ENCODE measurements around the gene ID3.

Gene ID3

GRCh38 chr1:23566304-23566703 lies 7.0 kb upstream of the ID3 start:
- in situ Hi-C loops (cut with MboI; ENCODE audit: low sequenced_read_pairs): no loop called here

GRCh38 chr1:23565776-23566175 lies 6.5 kb upstream of the ID3 start:
- in situ Hi-C loops (cut with MboI; ENCODE audit: low sequenced_read_pairs): no loop called here

- in situ Hi-C loops (cut with MboI; ENCODE audit: low sequenced_read_pairs): no loop called here
Observed at GRCh38 chr1:23564529-23565122, 5.3 kb upstream of the ID3 start.

- in situ Hi-C loops (cut with MboI; ENCODE audit: low sequenced_read_pairs): no loop called here
Observed at GRCh38 chr1:23563755-23564374, 4.6 kb upstream of the ID3 start.

- in situ Hi-C loops (cut with MboI; ENCODE audit: low sequenced_read_pairs): no loop called here
Observed at GRCh38 chr1:23563003-23563402, 3.7 kb upstream of the ID3 start.

GRCh38 chr1:23562137-23562876 lies 3.0 kb upstream of the ID3 start:
- in situ Hi-C loops (cut with MboI; ENCODE audit: low sequenced_read_pairs): no loop called here

- in situ Hi-C loops (cut with MboI; ENCODE audit: low sequenced_read_pairs): no loop called here
Observed at GRCh38 chr1:23561813-23562100, 2.5 kb upstream of the ID3 start.

- in situ Hi-C loops (cut with MboI; ENCODE audit: low sequenced_read_pairs): no loop called here
Observed at GRCh38 chr1:23561076-23561812, 1.9 kb upstream of the ID3 start.

GRCh38 chr1:23559985-23560741 lies 862 bp upstream of the ID3 start:
- in situ Hi-C loops (cut with MboI; ENCODE audit: low sequenced_read_pairs): no loop called here

- in situ Hi-C loops (cut with MboI; ENCODE audit: low sequenced_read_pairs): no loop called here
Observed at GRCh38 chr1:23558872-23559135, 497 bp downstream of the ID3 start.

GRCh38 chr1:23558140-23558871 lies 995 bp downstream of the ID3 start:
- in situ Hi-C loops (cut with MboI; ENCODE audit: low sequenced_read_pairs): no loop called here

- in situ Hi-C loops (cut with MboI; ENCODE audit: low sequenced_read_pairs): no loop called here
Observed at GRCh38 chr1:23557471-23558124, 1.7 kb downstream of the ID3 start.

GRCh38 chr1:23556635-23557470 lies 2.4 kb downstream of the ID3 start:
- in situ Hi-C loops (cut with MboI; ENCODE audit: low sequenced_read_pairs): no loop called here

GRCh38 chr1:23555986-23556634 lies 3.2 kb downstream of the ID3 start:
- in situ Hi-C loops (cut with MboI; ENCODE audit: low sequenced_read_pairs): no loop called here

- in situ Hi-C loops (cut with MboI; ENCODE audit: low sequenced_read_pairs): no loop called here
Observed at GRCh38 chr1:23555270-23555985, 3.9 kb downstream of the ID3 start.

GRCh38 chr1:23554481-23555269 lies 4.6 kb downstream of the ID3 start:
- in situ Hi-C loops (cut with MboI; ENCODE audit: low sequenced_read_pairs): no loop called here

GRCh38 chr1:23554127-23554480 lies 5.2 kb downstream of the ID3 start:
- in situ Hi-C loops (cut with MboI; ENCODE audit: low sequenced_read_pairs): no loop called here
